Trophoblast cell (in vitro differentiated cells and primary cell): ENCODE measurements around the gene PHACTR1.

Source experiments
- DNase-seq, 2 donors: peaks; one replicate each; pipeline ENCODE4 v3.0.0-alpha.2; 2016
- H2AFZ ChIP-seq: 2 replicates; pipeline ENCODE4 v1.6.1; 2013; ENCODE audit warnings: low read length, moderate library complexity, mild to moderate bottlenecking; ENCODE audit not compliant: insufficient read depth, poor library complexity
- H2AK5ac ChIP-seq: 2 replicates; pipeline ENCODE4 v1.6.1; 2013; ENCODE audit warnings: mild to moderate bottlenecking, low read length
- H2BK120ac ChIP-seq: 2 replicates; pipeline ENCODE4 v1.6.1; 2013; ENCODE audit warnings: low read length, mild to moderate bottlenecking, moderate library complexity; ENCODE audit not compliant: insufficient read depth, poor library complexity
- H2BK12ac ChIP-seq: 2 replicates; pipeline ENCODE4 v1.6.1; 2013; ENCODE audit warnings: mild to moderate bottlenecking, low read length, moderate library complexity
- H2BK5ac ChIP-seq: 2 replicates; pipeline ENCODE4 v1.6.1; 2013; ENCODE audit warnings: low read length, low read depth, moderate library complexity, mild to moderate bottlenecking; ENCODE audit not compliant: poor library complexity
- H3K14ac ChIP-seq: 2 replicates; pipeline ENCODE4 v1.6.1; 2013; ENCODE audit warnings: mild to moderate bottlenecking, low read length
- H3K18ac ChIP-seq: 2 replicates; pipeline ENCODE4 v1.6.1; 2013; ENCODE audit warnings: mild to moderate bottlenecking, low read length
- H3K23ac ChIP-seq: 2 replicates; pipeline ENCODE4 v1.6.1; 2013; ENCODE audit warnings: low read length
- H3K27ac ChIP-seq: 2 replicates; pipeline ENCODE4 v1.5.1; 2013; ENCODE audit warnings: low read depth, mild to moderate bottlenecking, inconsistent platforms, low read length, moderate library complexity
- H3K27me3 ChIP-seq: 2 replicates; pipeline ENCODE4 v1.6.1; 2013; ENCODE audit warnings: inconsistent platforms, mild to moderate bottlenecking, low read length, moderate library complexity; ENCODE audit not compliant: insufficient read depth
- H3K36me3 ChIP-seq, 2 experiments: 1 replicate in 1 of 2; 2 replicates in 1 of 2; pipeline ENCODE4 v1.6.1; 2013; ENCODE audit warnings: low read length in 2 of 2, mild to moderate bottlenecking in 2 of 2, moderate library complexity in 1 of 2; ENCODE audit not compliant: insufficient read depth in 2 of 2, control insufficient read depth in 1 of 2
- H3K4ac ChIP-seq: 2 replicates; pipeline ENCODE4 v1.6.1; 2013; ENCODE audit warnings: low read depth, mild to moderate bottlenecking, low read length, moderate library complexity
- H3K4me1 ChIP-seq, 2 experiments: 1 replicate in 1 of 2; 2 replicates in 1 of 2; pipeline ENCODE4 v1.6.1; 2013; ENCODE audit warnings: low read length in 2 of 2, mild to moderate bottlenecking in 2 of 2, moderate library complexity in 1 of 2; ENCODE audit not compliant: insufficient read depth in 2 of 2, control insufficient read depth in 1 of 2
- H3K4me2 ChIP-seq: 2 replicates; pipeline ENCODE4 v1.6.1; 2013; ENCODE audit warnings: inconsistent platforms, mild to moderate bottlenecking, low read length, moderate library complexity
- H3K4me3 ChIP-seq: 2 replicates; pipeline ENCODE4 v1.5.1; 2013; ENCODE audit warnings: mild to moderate bottlenecking, low read depth, low read length, inconsistent platforms
- H3K79me1 ChIP-seq: one replicate; pipeline ENCODE4 v1.6.1; 2013; ENCODE audit warnings: low read length
- H3K79me2 ChIP-seq: 2 replicates; pipeline ENCODE4 v1.6.1; 2013; ENCODE audit warnings: low read length, mild to moderate bottlenecking; ENCODE audit not compliant: control insufficient read depth, insufficient read depth, poor library complexity
- H3K9ac ChIP-seq: 2 replicates; pipeline ENCODE4 v1.6.1; 2013; ENCODE audit warnings: mild to moderate bottlenecking, low read length
- H3K9me3 ChIP-seq: 2 replicates; pipeline ENCODE4 v1.6.1; 2013; ENCODE audit warnings: low read depth, mild to moderate bottlenecking, control low read depth, inconsistent platforms, low read length; ENCODE audit not compliant: insufficient read depth
- H4K12ac ChIP-seq: 2 replicates; pipeline ENCODE4 v1.6.1; 2013; ENCODE audit warnings: low read depth, mild to moderate bottlenecking, low read length, moderate library complexity
- H4K8ac ChIP-seq: 2 replicates; pipeline ENCODE4 v1.6.1; 2013; ENCODE audit warnings: low read depth, mild to moderate bottlenecking, low read length, moderate library complexity
- H4K91ac ChIP-seq: one replicate; pipeline ENCODE4 v1.6.1; 2013; ENCODE audit warnings: low read depth, mild to moderate bottlenecking, low read length, moderate library complexity
- WGBS: extraction: QIAGEN DNeasy Blood & Tissue Kit; methylation state at CpG from one replicate; pipeline ENCODE4 v1.1.7; 2013; ENCODE audit warnings: missing lambda C conversion rate; ENCODE audit not compliant: insufficient read length, insufficient coverage; ENCODE audit errors: extremely low coverage; 5-methylcytosine and 5-hydroxymethylcytosine counted together

The PHACTR1 gene

GRCh38 chr6:12950976-12951375 lies 234.4 kb downstream of the PHACTR1 start:
- Histone ChIP-seq H3K9me3 (no peaks in the 10 kb centered on the region), H3K79me1 (no peaks in the 10 kb centered on the region), H3K4me2 (no peak overlapping the region), H3K4me1 (no peaks in the 10 kb centered on the region), H2BK120ac (no peak overlapping the region), H2BK12ac (no peak overlapping the region), H4K91ac (no peak overlapping the region), H2AK5ac (no peak overlapping the region), H3K79me2 (no peaks in the 10 kb centered on the region), H4K12ac (no peak overlapping the region), H3K4me3 (no peak overlapping the region), H3K4ac (no peak overlapping the region), H3K14ac (no peak overlapping the region), H3K27ac (no peak overlapping the region), H2AFZ (no peak overlapping the region), H2BK5ac (no peak overlapping the region), H3K18ac (no peak overlapping the region), H4K8ac (no peak overlapping the region), H3K36me3 (no peaks in the 10 kb centered on the region), H3K9ac (no peak overlapping the region), H3K27me3 (no peaks in the 10 kb centered on the region), H3K23ac (no peak overlapping the region)
- WGBS, result no CpG with 5 or more reads among the region's 5 CpGs
- DNase-seq, result no peak

GRCh38 chr6:12951415-12951814 lies 234.8 kb downstream of the PHACTR1 start:
- Histone ChIP-seq H3K36me3 (no peaks in the 10 kb centered on the region), H3K4me3 (no peak overlapping the region), H3K23ac (no peak overlapping the region), H3K4ac (no peak overlapping the region), H2BK120ac (no peak overlapping the region), H3K27me3 (no peaks in the 10 kb centered on the region), H3K79me2 (no peaks in the 10 kb centered on the region), H3K18ac (no peak overlapping the region), H3K79me1 (no peaks in the 10 kb centered on the region), H3K9ac (no peak overlapping the region), H2AK5ac (no peak overlapping the region), H2BK5ac (no peak overlapping the region), H2BK12ac (no peak overlapping the region), H3K4me2 (no peak overlapping the region), H3K9me3 (no peaks in the 10 kb centered on the region), H4K12ac (no peak overlapping the region), H4K91ac (no peak overlapping the region), H3K4me1 (peaks cover 0 to 3% of the 10 kb centered on the region in 2 experiments), H4K8ac (no peak overlapping the region), H3K27ac (no peak overlapping the region), H3K14ac (no peak overlapping the region), H2AFZ (no peak overlapping the region)
- DNase-seq, result no peak

- Histone ChIP-seq H3K4me2 (no peak overlapping the region), H3K18ac (no peak overlapping the region), H4K91ac (no peak overlapping the region), H3K9ac (no peak overlapping the region), H3K27me3 (no peaks in the 10 kb centered on the region), H3K79me2 (no peaks in the 10 kb centered on the region), H3K14ac (no peak overlapping the region), H2AFZ (no peak overlapping the region), H3K9me3 (no peaks in the 10 kb centered on the region), H2AK5ac (no peak overlapping the region), H3K27ac (no peak overlapping the region), H2BK5ac (no peak overlapping the region), H3K4ac (no peak overlapping the region), H3K79me1 (no peaks in the 10 kb centered on the region), H3K36me3 (no peaks in the 10 kb centered on the region), H3K23ac (no peak overlapping the region), H3K4me1 (peaks cover under 1 to 5% of the 10 kb centered on the region in 2 experiments), H2BK12ac (no peak overlapping the region), H3K4me3 (no peak overlapping the region), H4K12ac (no peak overlapping the region), H4K8ac (no peak overlapping the region), H2BK120ac (no peak overlapping the region)
- no peak for DNase-seq
- WGBS, result no CpG with 5 or more reads among the region's 4 CpGs
Measured at GRCh38 chr6:12952318-12952717, 235.8 kb downstream of the PHACTR1 start.

- no peak overlapping the region for H4K12ac ChIP-seq
- no peak overlapping the region for H2BK12ac ChIP-seq
- H2AK5ac ChIP-seq, result no peak overlapping the region
- no peak overlapping the region for H2BK5ac ChIP-seq
- H2BK120ac ChIP-seq, result no peak overlapping the region
- peaks cover 5 to 8% of the 10 kb centered on the region in 2 experiments for H3K4me1 ChIP-seq
- DNase-seq, result no peak
- H3K79me2 ChIP-seq, result no peaks in the 10 kb centered on the region
- no peak overlapping the region for H3K9ac ChIP-seq
- H3K79me1 ChIP-seq, result no peaks in the 10 kb centered on the region
- no peak overlapping the region for H4K91ac ChIP-seq
- H3K4ac ChIP-seq, result no peak overlapping the region
- no peak overlapping the region for H3K23ac ChIP-seq
- no CpG with 5 or more reads among the region's 5 CpGs for WGBS
- no peaks in the 10 kb centered on the region for H3K27me3 ChIP-seq
- no peak overlapping the region for H3K14ac ChIP-seq
- no peak overlapping the region for H3K4me2 ChIP-seq
- no peak overlapping the region for H2AFZ ChIP-seq
- no peak overlapping the region for H3K4me3 ChIP-seq
- H3K27ac ChIP-seq, result no peak overlapping the region
- H3K9me3 ChIP-seq, result no peaks in the 10 kb centered on the region
- no peak overlapping the region for H4K8ac ChIP-seq
- H3K36me3 ChIP-seq, result no peaks in the 10 kb centered on the region
- no peak overlapping the region for H3K18ac ChIP-seq
Measured at GRCh38 chr6:12955956-12956355, 239.4 kb downstream of the PHACTR1 start.
